ENCODE data around the gene SNCG.
"Not testable (repeated sequence)": the region's sequence is repeated elsewhere in the genome, so short reads cannot be mapped to it uniquely, and the experiment has no call there.

SNCG gene

DNA sequence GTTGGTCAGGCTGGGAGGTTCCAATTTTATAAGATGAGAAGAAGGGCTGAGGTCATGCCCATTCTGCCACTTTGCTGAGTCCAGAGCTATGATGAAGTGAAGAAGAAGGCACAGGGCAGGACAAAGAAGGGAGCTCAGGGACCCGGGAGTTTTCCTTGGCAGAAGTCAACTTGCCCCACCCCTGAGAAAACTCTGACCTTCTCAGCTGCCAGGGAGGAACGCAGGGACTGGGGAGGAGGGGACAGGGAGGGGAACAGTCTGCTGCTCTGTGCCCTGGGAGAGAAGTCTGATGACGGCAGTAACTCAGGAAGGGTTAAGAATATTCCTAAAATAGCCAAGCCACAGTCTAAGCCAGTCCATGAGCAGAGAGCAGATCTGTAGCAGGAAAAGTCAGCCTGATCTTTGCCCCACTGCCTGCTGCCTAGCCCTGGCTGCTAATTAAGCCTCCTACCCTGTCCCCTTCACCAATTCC, 21.6 kb downstream of the SNCG start:
- DNase-seq = no peak

DNA sequence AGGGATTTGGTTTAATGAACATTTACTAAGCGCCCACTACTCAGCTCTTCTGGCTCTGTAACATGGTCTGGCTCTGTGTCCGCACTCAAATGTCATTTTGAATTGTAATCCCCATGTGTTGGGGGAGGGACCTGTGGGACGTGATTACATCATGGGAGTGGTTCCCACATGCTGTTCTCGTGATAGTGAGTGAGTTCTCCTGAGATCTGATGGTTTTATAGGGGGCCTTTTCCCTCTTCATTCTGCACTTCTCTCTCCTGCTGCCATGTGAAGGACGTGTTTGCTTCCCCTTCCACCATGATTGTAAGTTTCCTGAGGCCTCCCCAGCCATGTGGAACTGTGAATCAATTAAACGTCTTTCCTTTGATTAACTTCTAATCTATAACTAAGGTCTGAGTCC, 22.6 kb downstream of the SNCG start:
- not testable (repeated sequence) for DNase-seq

DNA sequence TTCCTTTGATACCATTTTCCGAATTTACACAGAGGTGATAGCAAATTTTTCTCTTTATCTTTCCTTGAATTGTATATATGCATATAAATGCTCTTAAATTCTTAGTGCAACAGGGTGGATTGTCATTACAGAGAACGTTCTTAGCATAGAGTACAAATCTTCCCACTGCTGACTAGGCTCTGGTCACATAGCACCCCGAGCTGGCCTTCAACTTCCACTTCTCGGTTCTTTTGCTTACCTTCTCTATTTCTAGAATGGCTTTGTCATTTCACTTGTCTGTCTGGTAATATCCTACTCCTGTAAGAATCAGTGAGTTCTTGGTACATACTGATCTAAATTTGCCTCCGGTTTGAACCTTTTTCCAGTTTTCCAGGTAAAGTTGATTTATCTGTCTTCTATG, 23.3 kb downstream of the SNCG start:
- DNase-seq = no peak

DNA sequence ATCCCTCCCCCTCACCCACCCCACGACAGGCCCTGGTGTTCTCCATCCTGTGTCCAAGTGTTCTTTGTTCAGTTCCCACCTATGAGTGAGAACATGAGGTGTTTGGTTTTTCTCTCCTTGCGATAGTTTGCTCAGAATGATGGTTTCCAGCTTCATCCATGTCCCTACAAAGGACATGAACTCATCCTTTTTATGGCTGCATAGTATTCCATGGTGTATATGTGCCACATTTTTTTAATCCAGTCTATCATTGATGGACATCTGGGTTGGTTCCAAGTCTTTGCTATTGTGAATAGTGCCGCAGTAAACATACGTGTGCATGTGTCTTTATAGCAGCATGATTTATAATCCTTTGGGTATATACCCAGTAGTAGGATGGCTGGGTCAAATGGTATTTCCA, 26.1 kb downstream of the SNCG start:
- DNase-seq = not testable (repeated sequence)

DNA sequence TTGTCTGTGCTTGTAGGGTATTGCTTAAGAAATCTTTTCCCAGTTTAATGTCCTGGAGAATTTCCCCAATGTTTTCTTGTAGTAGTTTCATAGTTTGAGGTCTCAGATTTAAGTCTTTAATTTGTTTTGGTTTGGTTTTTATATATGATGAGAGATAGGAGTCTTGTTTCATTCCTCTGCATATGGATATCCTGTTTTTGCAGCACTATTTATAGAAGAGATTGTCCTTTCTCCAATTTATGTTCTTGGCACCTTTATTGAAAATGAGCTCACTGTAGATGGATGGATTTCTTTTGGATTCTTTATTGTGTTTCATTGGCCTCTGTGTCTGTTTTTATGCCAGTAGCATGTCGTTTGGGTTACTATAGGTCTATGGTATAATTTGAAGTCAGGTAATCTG, 30.1 kb downstream of the SNCG start:
- DNase-seq = no peak

DNA sequence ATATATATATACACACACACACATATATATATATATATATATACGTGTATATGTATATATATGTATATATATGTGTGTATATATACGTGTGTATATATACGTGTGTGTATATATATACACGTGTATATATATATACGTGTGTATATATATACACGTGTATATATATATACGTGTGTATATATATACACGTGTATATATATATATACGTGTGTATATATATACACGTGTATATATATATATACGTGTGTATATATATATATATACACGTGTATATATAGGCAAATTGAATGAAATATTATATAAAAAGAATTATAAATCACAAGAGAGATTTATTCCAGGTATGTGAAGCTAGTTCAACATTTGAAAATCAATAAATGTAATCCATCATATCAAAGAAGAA, 33.0 kb downstream of the SNCG start:
- not testable (repeated sequence) for DNase-seq

DNA sequence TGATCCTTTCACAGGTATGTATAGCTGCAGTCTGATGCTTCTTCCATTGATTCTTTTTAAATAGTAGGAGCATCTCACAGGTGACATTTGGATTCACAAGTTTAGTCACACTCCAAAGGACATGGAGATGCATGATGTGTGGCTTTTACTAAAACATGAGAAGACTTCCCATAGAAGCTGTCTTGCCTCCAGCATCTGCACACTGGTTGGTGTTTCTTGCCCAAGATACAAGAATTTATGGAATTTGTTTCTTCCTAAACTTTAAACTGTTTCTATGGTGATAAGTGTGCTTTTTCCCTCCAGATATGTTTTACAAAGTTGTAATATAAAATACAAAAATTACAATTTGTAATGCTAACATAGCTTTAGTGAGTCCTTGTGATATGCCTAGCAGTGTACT, 34.1 kb downstream of the SNCG start:
- DNase-seq = no peak

DNA sequence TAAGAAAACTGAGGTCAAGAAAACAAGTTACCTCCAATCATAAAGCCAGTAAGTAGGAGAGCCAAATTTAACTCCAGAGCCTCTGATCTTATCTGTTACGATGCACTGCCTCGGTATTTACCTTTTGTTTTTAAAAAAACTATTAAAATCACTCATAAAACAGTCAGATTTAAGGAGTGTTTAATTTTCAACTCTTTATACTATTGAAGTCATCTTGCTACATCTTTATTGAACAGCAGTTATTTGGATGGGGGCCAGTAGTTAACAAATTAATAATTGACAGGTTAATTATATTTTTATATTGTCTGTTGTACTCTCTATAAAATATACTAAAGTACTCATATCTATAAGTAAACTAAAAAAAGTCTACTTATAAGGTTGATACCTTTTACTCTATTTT, 34.5 kb downstream of the SNCG start:
- DNase-seq = no peak

DNA sequence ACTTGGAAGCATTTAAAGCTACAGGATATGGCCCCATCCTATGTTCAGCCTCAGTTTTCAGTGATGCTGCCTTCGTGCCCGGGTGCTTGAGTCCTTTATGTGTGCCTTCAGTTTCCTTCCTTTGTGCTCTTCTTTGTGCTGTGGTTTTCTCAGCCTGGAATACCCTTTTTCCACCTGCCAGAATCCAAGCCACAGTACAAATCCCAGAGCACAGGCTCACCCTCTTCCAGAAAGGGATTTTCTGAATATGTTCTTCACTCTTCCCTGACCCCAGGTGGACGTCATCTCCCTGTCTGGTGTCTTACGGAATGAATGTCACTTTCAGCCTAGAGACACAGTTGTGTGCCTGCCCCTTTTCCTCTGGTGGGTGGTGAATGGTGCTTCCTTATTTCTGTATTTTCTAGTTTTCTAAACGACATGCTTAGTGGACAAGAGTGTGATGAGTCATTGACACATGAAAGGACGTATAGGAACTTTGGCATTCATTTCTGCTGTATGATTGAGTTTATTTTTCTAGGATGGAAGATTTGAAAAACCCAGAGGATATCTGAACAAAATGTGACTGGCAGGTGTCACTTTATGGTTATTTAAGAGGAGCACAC, 41.5 kb downstream of the SNCG start:
- DNase-seq = not testable (repeated sequence)

DNA sequence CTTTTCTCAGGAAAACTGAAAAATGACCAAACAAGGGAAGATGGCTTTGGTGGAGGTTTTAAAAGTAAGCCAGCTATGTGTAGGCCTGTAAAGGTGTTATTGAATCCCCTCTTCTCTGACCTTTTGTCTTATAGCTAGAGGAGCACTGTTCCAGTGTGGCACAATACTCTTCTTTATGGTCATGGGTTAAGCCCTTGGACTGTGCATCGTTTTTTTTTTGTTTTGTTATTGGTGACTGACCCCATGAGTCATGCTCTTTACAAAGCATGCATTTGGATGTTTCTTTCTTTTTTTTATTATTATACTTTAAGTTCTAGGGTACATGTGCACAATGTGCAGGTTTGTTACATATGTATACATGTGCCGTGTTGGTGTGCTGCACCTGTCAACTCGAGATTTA, 42.1 kb downstream of the SNCG start:
- no peak for DNase-seq

DNA sequence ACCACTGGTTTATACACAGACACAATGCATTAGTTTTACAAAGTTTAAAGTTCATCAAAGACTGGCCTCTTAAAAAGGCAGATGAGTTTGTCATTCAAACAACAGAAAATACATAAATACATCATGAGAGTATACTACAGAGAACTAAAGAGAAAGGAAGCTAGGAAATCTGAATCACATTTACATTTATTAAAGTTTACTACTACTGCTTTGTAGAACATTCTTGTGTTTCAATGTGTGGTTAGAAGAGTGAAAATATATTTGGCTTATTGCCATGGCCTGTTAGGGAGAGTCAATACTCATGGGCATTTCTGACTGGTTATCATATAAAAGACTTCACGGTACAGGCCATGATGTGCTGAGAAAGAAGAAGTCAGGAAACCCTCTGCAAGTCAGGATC, 48.7 kb downstream of the SNCG start:
- not testable (repeated sequence) for DNase-seq

DNA sequence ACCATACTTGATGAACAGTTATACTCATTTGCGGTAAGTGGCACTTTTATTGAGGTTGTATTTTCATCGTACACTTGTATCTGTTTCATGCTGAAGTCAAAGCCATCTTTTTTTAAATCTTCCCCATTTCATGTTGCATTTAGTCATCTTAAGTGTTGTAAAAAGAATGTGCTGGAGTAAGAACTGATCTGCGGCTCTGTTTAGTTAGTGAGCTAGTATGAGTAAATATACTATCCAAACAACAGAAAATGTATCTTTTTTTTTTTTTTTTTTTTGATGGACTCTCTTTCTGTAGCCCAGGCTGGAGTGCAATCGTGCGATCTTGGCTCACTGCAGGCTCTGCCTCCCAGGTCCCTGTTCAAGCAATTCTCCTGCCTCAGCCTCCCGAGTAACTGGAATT, 49.3 kb downstream of the SNCG start:
- DNase-seq = not testable (repeated sequence)

DNA sequence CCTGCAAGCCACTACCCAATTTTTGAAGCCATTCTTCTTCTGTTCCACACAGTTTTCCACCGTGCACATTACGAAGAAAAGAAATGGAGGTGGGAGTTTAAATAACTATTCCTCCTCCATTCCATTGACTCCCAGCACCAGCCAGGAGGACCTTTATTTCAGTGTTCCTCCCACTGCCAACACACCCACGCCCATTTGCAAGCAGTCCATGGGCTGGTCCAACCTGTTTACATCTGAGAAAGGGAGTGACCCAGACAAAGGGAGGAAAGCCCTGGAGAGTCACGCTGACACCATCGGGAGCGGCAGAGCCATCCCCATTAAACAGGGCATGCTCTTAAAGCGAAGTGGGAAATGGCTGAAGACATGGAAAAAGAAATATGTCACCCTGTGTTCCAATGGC, 49.9 kb downstream of the SNCG start:
- not testable (repeated sequence) for DNase-seq

DNA sequence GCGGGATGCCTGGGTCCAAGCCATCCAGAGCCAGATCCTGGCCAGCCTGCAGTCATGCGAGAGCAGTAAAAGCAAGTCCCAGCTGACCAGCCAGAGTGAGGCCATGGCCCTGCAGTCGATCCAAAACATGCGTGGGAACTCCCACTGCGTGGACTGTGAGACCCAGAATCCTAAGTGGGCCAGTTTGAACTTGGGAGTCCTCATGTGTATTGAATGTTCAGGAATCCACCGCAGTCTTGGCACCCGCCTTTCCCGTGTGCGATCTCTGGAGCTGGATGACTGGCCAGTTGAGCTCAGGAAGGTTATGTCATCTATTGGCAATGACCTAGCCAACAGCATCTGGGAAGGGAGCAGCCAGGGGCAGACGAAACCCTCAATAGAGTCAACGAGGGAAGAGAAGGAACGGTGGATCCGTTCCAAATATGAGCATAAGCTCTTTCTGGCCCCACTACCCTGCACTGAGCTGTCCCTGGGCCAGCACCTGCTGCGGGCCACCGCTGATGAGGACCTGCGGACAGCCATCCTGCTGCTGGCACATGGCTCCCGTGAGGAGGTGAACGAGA, 50.8 kb downstream of the SNCG start:
- DNase-seq = not testable (repeated sequence)
